Cardiac muscle cell (in vitro differentiated cells and primary cell): ENCODE data around the gene HCFC1. TPM values are rescaled to one million over a fixed set of nuclear protein-coding genes. Genes with fewer than 3 reads are reported as not detected.

Experiments
- DNase-seq, 2 donors: peaks; one replicate each; pipeline versions ENCODE4 v3.0.0 to v3.0.0-alpha.2; 2010 to 2017; ENCODE audit warnings: low read depth in 1 of 2, low spot score in 1 of 2
- H3K27ac ChIP-seq: fragments of 200-600 bp; sonication (generic); 2 replicates; pipeline ENCODE4 v1.5.1; 2016
- H3K27me3 ChIP-seq: fragments of 200-600 bp; sonication (generic); 2 replicates; pipeline ENCODE4 v1.6.0; 2016; ENCODE audit warnings: control low read depth
- H3K36me3 ChIP-seq: fragments of 200-600 bp; sonication (generic); 2 replicates; pipeline ENCODE4 v1.5.1; 2016; ENCODE audit warnings: control low read depth
- H3K4me1 ChIP-seq: fragments of 200-600 bp; sonication (generic); 2 replicates; pipeline ENCODE4 v1.8.1; 2017; ENCODE audit warnings: low read depth, mild to moderate bottlenecking, mixed run types
- H3K4me3 ChIP-seq: fragments of 200-600 bp; sonication (generic); 2 replicates; pipeline ENCODE4 v1.5.1; 2016; ENCODE audit warnings: mild to moderate bottlenecking
- H3K9me3 ChIP-seq: fragments of 200-600 bp; sonication (generic); 2 replicates; pipeline ENCODE4 v1.5.1; 2017; ENCODE audit warnings: low read depth, mild to moderate bottlenecking, control low read depth
- CTCF ChIP-seq: IDR thresholded peaks from 2 replicates; pipeline ENCODE4 v1.5.1; 2012; ENCODE audit warnings: low read depth, mild to moderate bottlenecking, low read length
- polyA plus RNA-seq: library from polyadenylated mRNA; unstranded; fragments of >200 nt; fragmentation: Nextera tagmentation; extraction: Ambion mirVana; gene quantifications from 2 replicates; pipeline ENCODE4 v1.2.1, GENCODE V29; 2016
- total RNA-seq: library from RNA; depleted of rRNA; stranded (reverse); fragments of >200 nt; gene quantifications from 2 replicates; pipeline ENCODE4 v1.2.3, GENCODE V29; 2016

HCFC1 gene
- total and polyA plus RNA-seq, 2 experiments from 2014 or later, result 21.5 to 85.6 TPM

DNA sequence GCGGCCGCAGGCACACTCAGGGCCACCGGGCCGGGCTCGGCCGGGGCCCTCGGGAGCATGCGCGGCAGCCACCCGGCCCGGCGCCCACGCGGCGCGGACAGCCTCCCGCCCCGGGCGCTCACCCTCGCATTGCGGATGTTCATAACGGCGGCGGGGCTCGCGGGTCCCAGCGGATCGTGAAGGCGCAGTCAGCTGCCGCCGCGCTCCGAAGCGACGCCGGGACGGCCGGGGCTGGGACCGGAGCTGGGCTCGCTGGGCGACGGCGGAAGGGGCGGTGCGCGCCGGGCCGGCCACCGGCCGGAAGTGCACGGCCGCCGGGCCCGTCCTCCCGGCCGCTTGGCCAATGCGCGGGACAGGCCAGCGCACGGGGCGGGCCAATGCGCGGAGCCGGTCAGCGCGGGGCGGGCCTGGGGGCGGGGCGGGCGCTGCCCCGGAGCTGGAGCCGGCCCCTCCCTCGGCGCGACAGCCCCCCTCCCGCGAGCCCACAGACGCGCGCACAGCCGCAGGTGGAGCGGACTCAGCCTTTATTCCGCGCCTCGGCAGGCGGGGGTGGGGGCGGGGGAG lies 36.8 kb downstream of the HCFC1 start, which contains the start of gene NAA10:
Gene NAA10, minus strand, starts transcription at position 276 of the 564 bp plus-strand sequence. Its CDS starts 133 bp downstream, at position 143.
- TF ChIP-seq CTCF, result no peak
- Histone ChIP-seq H3K4me1 (no peaks in the 10 kb centered on the region), H3K27ac (peak within 1 kb of the TSS; percentile 53), H3K27me3 (no peaks in the 10 kb centered on the region), H3K9me3 (no peaks in the 10 kb centered on the region), H3K36me3 (no peaks in the 10 kb centered on the region), H3K4me3 (peak within 1 kb of the TSS; percentile 78)
- peak; percentile 77 to 84 for DNase-seq

DNA sequence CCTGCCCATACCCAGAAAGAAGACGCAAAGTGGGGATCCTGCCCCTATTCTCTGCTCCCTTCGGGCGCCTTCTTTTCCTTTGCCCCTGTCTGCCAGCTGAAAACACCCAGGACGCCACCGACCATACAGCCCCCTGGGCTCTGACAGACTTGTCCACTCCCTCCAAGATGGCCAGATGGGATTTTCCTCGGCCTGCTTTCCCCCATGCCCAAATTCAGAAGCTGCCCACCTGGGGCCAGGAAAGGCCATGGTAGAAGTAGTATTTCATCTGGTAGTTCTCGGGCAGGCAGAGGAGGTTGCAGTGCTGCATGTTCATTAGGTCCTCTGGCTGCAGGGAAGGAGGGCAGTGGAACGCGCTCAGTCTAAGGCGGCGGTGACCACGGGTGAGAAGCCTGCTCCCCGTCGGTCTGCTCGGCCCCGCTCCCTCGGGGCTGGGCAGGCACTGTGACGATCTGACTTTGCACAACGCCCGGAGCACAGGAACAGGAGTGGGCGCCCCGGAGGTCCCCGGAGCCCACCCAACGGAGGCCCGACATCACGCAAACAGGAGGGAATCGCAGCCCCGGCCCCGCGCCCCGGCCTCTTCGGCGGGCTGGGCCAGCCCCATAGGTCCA lies 37.4 kb downstream of the HCFC1 start:
- no peaks in the 10 kb centered on the region for H3K9me3 ChIP-seq
- H3K27ac ChIP-seq, result peak overlapping the region; percentile 53
- no peak for DNase-seq
- H3K4me1 ChIP-seq, result no peaks in the 10 kb centered on the region
- peak overlapping the region; percentile 78 for H3K4me3 ChIP-seq
- TF ChIP-seq CTCF, result no peak
- no peaks in the 10 kb centered on the region for H3K27me3 ChIP-seq
- H3K36me3 ChIP-seq, result no peaks in the 10 kb centered on the region

DNA sequence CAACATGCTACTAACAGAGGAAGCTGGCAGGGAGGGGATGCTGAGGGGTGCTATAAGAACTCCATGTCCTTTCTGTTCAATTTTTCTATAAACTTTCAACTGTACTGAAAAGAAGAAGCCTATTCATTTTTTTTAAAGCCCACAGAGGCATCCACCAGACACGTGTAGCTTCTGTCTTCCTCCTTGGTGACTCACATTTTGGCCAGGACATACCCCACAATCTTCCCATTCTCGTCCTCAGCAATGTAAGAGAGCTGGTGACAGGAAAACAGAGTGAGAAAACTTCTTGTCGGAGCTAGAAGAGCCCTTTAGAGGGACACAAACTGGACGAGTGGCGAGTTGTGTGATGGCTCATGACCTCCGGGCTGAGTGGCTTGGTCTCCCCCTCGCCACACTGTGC lies 37.9 kb downstream of the HCFC1 start:
- Histone ChIP-seq H3K36me3 (no peaks in the 10 kb centered on the region), H3K27ac (no peak overlapping the region), H3K27me3 (no peaks in the 10 kb centered on the region), H3K4me3 (peak overlapping the region; percentile 78), H3K9me3 (no peaks in the 10 kb centered on the region), H3K4me1 (no peaks in the 10 kb centered on the region)
- no peak for TF ChIP-seq CTCF
- peak in 1 of 2 donors; percentile 32 for DNase-seq

DNA sequence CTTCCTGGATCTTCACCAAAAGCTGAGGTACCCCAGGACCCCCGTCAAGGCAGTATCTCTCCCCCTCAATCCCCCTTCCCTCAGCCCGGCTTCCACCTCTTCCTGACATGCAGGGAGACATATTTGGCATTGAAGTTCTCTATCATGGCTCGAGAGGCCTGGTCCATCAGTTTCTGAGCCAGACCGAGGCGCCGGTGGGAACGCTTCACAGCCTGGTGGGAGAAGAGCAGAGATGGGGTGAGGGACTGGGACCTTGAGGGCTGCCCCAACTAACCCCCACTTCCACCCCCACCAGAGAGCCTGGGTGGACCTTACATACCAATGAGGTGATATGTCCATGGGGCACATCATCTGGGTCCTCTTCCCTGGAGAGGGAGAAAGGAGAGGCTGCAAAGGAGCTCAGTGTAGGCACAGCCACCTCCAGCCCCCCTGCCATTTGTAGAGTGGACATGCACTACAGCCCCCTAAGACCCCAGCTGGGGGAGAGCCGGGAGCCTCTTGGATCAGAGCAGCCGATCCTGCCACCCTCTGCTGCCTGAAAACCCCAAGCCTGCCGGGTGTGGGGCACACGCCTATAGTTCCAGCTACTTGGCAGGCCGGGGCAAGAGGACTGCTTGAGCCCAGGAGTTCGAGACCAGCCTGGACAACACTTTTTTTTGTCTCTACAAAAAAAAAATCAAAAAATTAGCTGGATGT lies 39.2 kb downstream of the HCFC1 start:
- Histone ChIP-seq H3K4me1 (no peaks in the 10 kb centered on the region), H3K27ac (no peak overlapping the region), H3K9me3 (no peaks in the 10 kb centered on the region), H3K36me3 (no peaks in the 10 kb centered on the region), H3K27me3 (no peaks in the 10 kb centered on the region), H3K4me3 (no peak overlapping the region)
- no peak for TF ChIP-seq CTCF
- no peak for DNase-seq

GRCh38 chrX:153931748-153932147 lies 39.9 kb downstream of the HCFC1 start:
- H3K4me1 ChIP-seq, result peaks cover 3% of the 10 kb centered on the region
- no peak overlapping the region for H3K27ac ChIP-seq
- DNase-seq, result no peak
- H3K4me3 ChIP-seq, result no peak overlapping the region
- no peaks in the 10 kb centered on the region for H3K27me3 ChIP-seq
- H3K36me3 ChIP-seq, result no peaks in the 10 kb centered on the region
- no peaks in the 10 kb centered on the region for H3K9me3 ChIP-seq
- TF ChIP-seq CTCF, result no peak
